Stomach (tissue), 9 donors: Measurements from ENCODE around the gene EVC. TPM values are rescaled to one million over a fixed set of nuclear protein-coding genes. Genes with fewer than 3 reads are reported as not detected.

Source experiments
- DNase-seq, 2 donors: peaks; one replicate each; pipeline versions ENCODE4 v3.0.0 to v3.0.0-alpha.2; 2013 to 2019
- H3K27ac ChIP-seq, 5 donors: fragments of 200-600 bp in 4 of 5; sonication (generic) in 4 of 5; one replicate each; pipeline ENCODE4 v1.5.1; 2013 to 2019; ENCODE audit warnings: mild to moderate bottlenecking in 1 of 5, moderate library complexity in 1 of 5
- H3K27me3 ChIP-seq, 3 donors: fragments of 200-600 bp; sonication (generic); one replicate each; pipeline ENCODE4 v1.5.1; 2017 to 2019; ENCODE audit warnings: mixed run types in 1 of 3
- H3K36me3 ChIP-seq, 4 donors: fragments of 200-600 bp; sonication (generic); 1 replicate in 3 of 4; 2 replicates in 1 of 4; pipeline ENCODE4 v1.5.1; 2016 to 2019
- H3K4me1 ChIP-seq, 4 donors: fragments of 200-600 bp; sonication (generic); one replicate each; pipeline ENCODE4 v1.5.1; 2016 to 2019
- H3K4me3 ChIP-seq, 4 donors: fragments of 200-600 bp; sonication (generic) in 3 of 4; one replicate each; pipeline ENCODE4 v1.5.1; 2016 to 2019; ENCODE audit warnings: mild to moderate bottlenecking in 1 of 4
- H3K9me3 ChIP-seq, 4 donors: fragments of 200-600 bp; sonication (generic); one replicate each; pipeline ENCODE4 v1.5.1; 2016 to 2019
- EP300 ChIP-seq: sonication (generic); formaldehyde crosslinking; IDR thresholded peaks from one replicate; pipeline ENCODE4 v1.6.1; 2017; ENCODE audit warnings: antibody characterized with exemption
- POLR2A ChIP-seq, 4 donors: fragments of 450-650 bp; IDR thresholded peaks; one replicate each; pipeline ENCODE4 v1.6.1; 2016; ENCODE audit warnings: antibody characterized with exemption in 4 of 4, control low read depth in 2 of 4, mild to moderate bottlenecking in 1 of 4, moderate library complexity in 1 of 4
- POLR2AphosphoS5 ChIP-seq, 3 donors: sonication (generic); formaldehyde crosslinking; IDR thresholded peaks; one replicate each; pipeline ENCODE4 v1.6.1; 2016; ENCODE audit warnings: antibody characterized with exemption in 3 of 3
- WGBS, 5 donors: extraction: QIAGEN DNeasy Blood & Tissue Kit in 3 of 5; methylation state at CpG; one replicate each; pipeline versions ENCODE4 v1.1.5 to v1.1.7; 2013 to 2018; 5-methylcytosine and 5-hydroxymethylcytosine counted together
- intact Hi-C: fragments of 100-400 bp; cut with DNase I; formaldehyde crosslinking; loops from one replicate; pipeline ENCODE4 v1.15.1; 2023; ENCODE audit warnings: low total_unique reads
- polyA plus RNA-seq, 3 donors: library from polyadenylated mRNA; stranded (reverse); fragments of 200-250 nt; gene quantifications; one replicate each; pipeline ENCODE4 v1.2.3, GENCODE V29; 2013
- total RNA-seq, 5 donors: library from RNA; depleted of rRNA; stranded (reverse); fragments of >200 nt; gene quantifications; one replicate each; pipeline versions ENCODE4 v1.1.0 to v1.2.3, GENCODE V29; 2014 to 2016
- TF ChIP-seq, protein P1 (sequence below), 7 experiments: fragments of 450-650 bp in 4 of 7; fragments of 200-600 bp in 3 of 7; sonication (generic) in 3 of 7; IDR thresholded peaks; one replicate each; pipeline ENCODE4 v1.5.1; 2016 to 2019; ENCODE audit warnings: antibody characterized with exemption in 7 of 7, control low read depth in 2 of 7, mild to moderate bottlenecking in 1 of 7
- donor health status: healthy with polysubstance abuse.
- donor health status: Bipolar disorder and iron deficiency.
- donor health status: healthy.

Gene EVC
- total and polyA plus RNA-seq, 8 donors: 1.5 to 346 (median 12.5) TPM

- DNase-seq: no peak
- Histone ChIP-seq H3K27ac (peak overlapping the region; percentile 45 to 90 (median 83)), H3K4me1 (peaks cover 27 to 62% (median 55%) of the 10 kb centered on the region in 4 donors), H3K9me3 (no peaks in the 10 kb centered on the region), H3K36me3 (peaks cover 0 to 14% (median 0%) of the 10 kb centered on the region in 4 donors), H3K4me3 (peak overlapping the region; percentile 51 to 79 (median 70)), H3K27me3 (peaks cover 0 to 38% (median 20%) of the 10 kb centered on the region in 3 donors)
- TF ChIP-seq, protein P1, sequence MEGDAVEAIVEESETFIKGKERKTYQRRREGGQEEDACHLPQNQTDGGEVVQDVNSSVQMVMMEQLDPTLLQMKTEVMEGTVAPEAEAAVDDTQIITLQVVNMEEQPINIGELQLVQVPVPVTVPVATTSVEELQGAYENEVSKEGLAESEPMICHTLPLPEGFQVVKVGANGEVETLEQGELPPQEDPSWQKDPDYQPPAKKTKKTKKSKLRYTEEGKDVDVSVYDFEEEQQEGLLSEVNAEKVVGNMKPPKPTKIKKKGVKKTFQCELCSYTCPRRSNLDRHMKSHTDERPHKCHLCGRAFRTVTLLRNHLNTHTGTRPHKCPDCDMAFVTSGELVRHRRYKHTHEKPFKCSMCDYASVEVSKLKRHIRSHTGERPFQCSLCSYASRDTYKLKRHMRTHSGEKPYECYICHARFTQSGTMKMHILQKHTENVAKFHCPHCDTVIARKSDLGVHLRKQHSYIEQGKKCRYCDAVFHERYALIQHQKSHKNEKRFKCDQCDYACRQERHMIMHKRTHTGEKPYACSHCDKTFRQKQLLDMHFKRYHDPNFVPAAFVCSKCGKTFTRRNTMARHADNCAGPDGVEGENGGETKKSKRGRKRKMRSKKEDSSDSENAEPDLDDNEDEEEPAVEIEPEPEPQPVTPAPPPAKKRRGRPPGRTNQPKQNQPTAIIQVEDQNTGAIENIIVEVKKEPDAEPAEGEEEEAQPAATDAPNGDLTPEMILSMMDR (IDR thresholded peaks at IDR 0.05): no peak
- TF ChIP-seq POLR2A (IDR thresholded peaks at IDR 0.05) (no peak), POLR2AphosphoS5 (IDR thresholded peaks at IDR 0.05) (no peak), EP300 (no peak)
- intact Hi-C loops: no loop called here
- 2 to 5% (median 5%) methylated on average over 21 to 41 of the region's 41 CpGs for WGBS, 5 donors
These were observed 3.1 kb upstream of the EVC start for GRCh38 chr4:5707778-5708448.

- peaks cover 0 to 14% (median 0%) of the 10 kb centered on the region in 4 donors for H3K36me3 ChIP-seq
- no peak for TF ChIP-seq POLR2AphosphoS5 (IDR thresholded peaks at IDR 0.05)
- TF ChIP-seq EP300: no peak
- TF ChIP-seq, protein P1 (IDR thresholded peaks at IDR 0.05): no peak
- TF ChIP-seq POLR2A (IDR thresholded peaks at IDR 0.05): no peak
- WGBS, 5 donors: 17 to 37% (median 18%) methylated on average over 19 to 57 of the region's 57 CpGs
- H3K4me3 ChIP-seq: peak within 1 kb of the TSS; percentile 51 to 79 (median 70)
- no peaks in the 10 kb centered on the region for H3K9me3 ChIP-seq
- peaks cover 27 to 64% (median 56%) of the 10 kb centered on the region in 4 donors for H3K4me1 ChIP-seq
- intact Hi-C loops: no loop called here
- peak; percentile 60 to 86 for DNase-seq
- H3K27ac ChIP-seq: peak within 1 kb of the TSS; percentile 45 to 90 (median 83)
- H3K27me3 ChIP-seq: peaks cover 0 to 38% (median 20%) of the 10 kb centered on the region in 3 donors
These were observed 2.4 kb upstream of the EVC start, which contains the start of gene EVC2 for GRCh38 chr4:5708449-5709206. TSS of gene EVC2 (minus strand) at chr4:5708559. CDS start at chr4:5708513, 46 bp downstream.

DNA sequence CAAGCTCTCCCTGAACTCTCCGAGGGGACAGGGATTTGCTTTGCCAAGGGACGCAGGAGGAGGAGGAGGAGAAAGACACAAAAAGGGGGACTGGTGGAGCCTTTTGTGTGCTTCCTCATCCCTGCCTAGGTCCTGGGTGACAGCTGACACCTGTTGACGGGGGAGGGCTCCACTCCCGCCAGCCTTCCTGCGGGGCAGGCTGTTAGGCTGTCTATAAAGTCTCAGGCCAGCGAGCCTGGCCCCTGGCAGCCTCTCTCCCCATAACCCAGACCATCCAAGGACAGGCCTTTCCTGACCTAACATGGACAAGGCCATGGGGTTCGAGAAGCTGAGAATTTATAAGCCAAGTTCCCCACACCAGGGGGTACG is 1.8 kb upstream of the EVC start:
- DNase-seq: peak in 1 of 2 donors; percentile 37
- H3K27ac ChIP-seq: peak overlapping the region in 4 of 5 donors; percentile 45 to 90 (median 86)
- peaks cover 0 to 38% (median 20%) of the 10 kb centered on the region in 3 donors for H3K27me3 ChIP-seq
- peaks cover 0 to 9% (median 0%) of the 10 kb centered on the region in 4 donors for H3K36me3 ChIP-seq
- intact Hi-C loops: no loop called here
- peaks cover 27 to 64% (median 56%) of the 10 kb centered on the region in 4 donors for H3K4me1 ChIP-seq
- no peaks in the 10 kb centered on the region for H3K9me3 ChIP-seq
- no peak for TF ChIP-seq POLR2A (IDR thresholded peaks at IDR 0.05)
- TF ChIP-seq EP300: no peak
- TF ChIP-seq, protein P1 (IDR thresholded peaks at IDR 0.05): no peak
- no peak for TF ChIP-seq POLR2AphosphoS5 (IDR thresholded peaks at IDR 0.05)
- WGBS, 5 donors: 63 to 76% (median 74%) methylated on average over 8 of the region's 8 CpGs
- peak overlapping the region; percentile 51 to 79 (median 70) for H3K4me3 ChIP-seq
